ENCODE measurements around the gene HOXA13.

The HOXA13 gene

DNA sequence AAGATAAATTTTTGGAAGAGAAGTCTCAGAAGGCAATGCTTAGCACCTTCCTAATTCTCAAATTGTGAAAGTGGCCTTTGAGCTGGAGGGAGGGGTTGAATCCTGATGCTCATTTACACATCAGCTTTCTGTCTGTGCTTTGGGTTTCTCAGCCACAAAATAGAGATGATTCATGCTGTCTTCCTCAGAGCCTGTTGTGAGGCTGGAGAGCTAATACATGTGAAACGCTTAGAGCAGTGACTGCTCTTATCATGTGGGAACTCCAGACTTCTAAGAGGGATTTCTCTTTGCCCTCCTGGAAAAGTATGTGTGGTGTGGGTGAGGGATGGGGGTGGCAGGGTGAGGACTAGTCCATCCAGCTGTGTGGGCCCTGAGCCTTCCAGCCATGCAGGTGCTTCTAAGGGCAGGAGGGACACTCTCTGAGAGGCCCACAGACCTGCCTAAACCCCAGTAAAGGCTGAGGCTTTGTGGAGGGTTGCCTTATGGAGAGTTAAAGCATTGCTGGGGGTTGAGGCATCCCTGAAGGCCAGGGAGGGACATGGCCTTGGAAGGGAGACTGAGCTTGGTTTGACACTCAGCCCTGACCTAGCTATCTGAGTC, 37.9 kb upstream of the HOXA13 start:
- no peak for DNase-seq (ENCODE audit: extremely low read depth in 1 of 2, low read depth in 1 of 2)

DNA sequence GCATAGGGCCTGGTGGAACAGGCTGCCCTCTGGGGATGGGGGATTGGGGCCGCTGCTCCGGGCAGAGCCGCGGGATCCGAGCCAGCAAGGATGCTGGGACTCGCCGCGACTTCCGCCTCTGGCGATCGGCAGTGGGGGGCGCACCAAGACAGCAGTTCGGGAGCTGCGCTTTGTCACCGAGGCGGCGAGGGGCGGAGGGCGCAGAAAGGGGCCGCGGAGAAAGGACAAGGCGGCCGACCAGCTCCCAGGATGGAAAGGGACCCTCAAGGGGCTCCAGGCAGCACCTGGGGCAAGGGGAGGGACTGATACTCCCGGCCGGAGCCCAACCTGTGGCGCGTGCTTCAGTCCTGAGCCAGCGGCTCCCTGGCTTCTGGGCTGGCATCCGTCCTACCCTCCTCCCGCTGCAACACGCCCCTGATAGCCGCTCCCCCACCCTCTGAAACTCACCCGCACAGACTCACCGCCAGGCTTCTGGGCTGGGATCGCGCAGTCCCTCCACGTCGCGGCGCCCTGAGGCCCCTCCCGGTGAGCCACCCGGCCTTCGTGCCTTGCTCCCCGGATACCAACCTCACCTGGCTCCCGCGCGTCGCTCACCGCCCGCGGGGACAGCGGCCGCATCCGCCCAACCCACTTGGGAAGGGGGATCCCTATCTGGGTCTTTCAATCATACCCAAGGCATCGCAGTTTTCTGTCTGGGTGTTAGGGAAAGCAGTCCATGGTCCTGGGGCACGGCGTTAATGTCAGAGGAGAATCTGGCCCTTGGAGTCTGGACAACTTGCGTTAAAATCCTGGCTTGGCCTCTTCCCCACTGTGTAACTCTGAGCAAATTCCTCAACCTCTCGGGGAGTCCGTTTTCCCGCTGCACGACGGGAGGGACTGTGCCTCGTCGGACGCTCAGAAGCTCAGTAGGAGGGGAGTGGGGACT, 35.8 kb upstream of the HOXA13 start:
- DNase-seq (ENCODE audit: extremely low read depth in 1 of 2, low read depth in 1 of 2) = no peak

GRCh38 chr7:27229448-27229847, 29.6 kb upstream of the HOXA13 start:
- no peak for DNase-seq (ENCODE audit: extremely low read depth in 1 of 2, low read depth in 1 of 2)

DNA sequence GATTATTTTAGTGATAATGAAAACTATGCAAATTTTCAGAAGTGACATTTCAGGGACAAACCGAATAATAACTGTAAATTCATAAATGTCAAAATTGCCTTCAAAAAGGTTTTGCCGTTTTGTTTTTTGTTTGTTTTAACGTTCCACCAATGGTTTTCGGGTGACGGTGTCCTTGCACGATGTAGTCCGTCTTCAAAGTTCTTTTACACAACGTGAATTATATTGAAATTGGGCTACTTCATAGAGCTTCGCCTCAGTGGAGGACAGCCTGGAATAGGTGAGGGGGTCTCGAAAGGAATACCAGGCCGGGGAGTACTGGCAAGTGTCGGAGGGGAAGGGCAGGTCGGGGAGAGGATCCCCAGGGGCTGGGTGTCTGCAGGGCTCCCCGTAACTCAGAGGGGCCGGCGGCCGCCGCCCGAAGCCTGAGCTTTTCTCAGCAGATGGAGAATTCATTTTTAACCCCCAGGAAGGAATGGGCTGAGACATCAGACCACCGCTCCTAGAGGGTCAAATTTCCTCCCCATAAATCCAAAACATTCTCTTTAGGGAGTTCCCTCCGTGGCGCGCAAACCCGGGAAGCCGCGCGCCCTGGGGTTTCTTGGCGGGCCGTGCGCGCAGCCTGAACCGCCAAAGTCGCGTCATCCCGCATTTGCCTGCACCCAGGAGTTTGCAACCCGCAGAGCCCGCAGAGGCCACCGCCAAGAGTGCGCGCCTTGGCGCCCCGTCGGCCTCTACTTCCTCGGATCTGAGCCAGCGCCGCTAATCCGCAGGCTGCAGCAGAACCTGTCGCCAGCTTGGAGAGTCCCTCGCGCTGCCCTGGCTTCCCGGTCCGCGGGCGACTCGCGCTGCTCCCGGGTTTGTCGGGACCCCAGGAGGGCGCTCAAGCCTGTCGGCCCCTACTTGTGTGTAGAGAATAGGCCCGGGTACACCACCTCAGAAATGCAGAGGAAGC, 25.4 kb upstream of the HOXA13 start:
- no peak for DNase-seq (ENCODE audit: extremely low read depth in 1 of 2, low read depth in 1 of 2)

- no peak for DNase-seq (ENCODE audit: extremely low read depth in 1 of 2, low read depth in 1 of 2)
These were observed 24.2 kb upstream of the HOXA13 start for GRCh38 chr7:27223941-27224575.

GRCh38 chr7:27221201-27221797, 21.4 kb upstream of the HOXA13 start:
- no peak for DNase-seq (ENCODE audit: extremely low read depth in 1 of 2, low read depth in 1 of 2)

DNA sequence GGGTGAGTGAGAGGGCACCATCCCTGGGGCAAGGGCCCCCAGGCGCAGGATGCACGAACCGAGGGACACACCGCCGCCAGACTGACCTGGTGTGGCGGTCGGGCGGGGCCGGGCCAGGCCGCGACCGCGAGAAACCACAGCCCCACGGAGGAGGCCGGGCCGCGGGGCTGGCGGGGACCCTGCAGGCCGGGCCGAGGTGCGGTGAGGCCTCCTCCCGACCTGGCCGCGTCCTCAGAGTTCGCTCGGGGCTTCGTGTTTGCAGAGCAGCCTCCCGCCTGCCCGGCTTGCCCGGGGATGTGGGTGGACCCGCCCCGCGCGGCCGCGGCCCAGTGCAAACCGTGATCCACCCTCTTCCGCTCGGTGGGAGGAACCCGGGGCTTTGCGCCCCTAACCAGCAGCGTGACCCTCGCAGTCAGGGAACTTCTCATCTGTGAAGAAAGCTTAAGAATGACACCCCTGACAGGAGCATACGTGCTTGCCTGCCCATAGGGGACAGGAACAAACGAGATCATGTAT, 20.6 kb upstream of the HOXA13 start:
- no peak for DNase-seq (ENCODE audit: extremely low read depth in 1 of 2, low read depth in 1 of 2)

DNA sequence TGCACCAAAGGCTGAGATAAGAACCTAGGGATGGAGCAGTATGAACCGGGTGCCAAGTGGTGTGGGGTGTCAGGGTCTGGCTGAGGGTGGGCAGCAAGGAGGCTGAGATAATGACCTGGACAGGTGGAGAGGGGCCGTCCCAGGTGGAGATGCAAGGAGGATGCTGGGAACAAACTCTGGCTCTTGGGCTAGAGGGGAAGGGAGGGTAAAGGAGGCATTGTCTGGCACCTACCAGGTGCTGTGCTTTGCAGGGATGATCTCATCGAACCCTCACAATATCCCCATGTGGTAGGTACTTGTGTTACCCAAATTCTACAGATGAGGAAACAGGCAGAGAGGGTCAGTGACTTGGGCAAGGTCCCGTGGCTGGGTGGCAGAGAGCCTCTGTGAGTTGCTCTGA, 19.9 kb upstream of the HOXA13 start:
- no peak for DNase-seq (ENCODE audit: extremely low read depth in 1 of 2, low read depth in 1 of 2)

DNA sequence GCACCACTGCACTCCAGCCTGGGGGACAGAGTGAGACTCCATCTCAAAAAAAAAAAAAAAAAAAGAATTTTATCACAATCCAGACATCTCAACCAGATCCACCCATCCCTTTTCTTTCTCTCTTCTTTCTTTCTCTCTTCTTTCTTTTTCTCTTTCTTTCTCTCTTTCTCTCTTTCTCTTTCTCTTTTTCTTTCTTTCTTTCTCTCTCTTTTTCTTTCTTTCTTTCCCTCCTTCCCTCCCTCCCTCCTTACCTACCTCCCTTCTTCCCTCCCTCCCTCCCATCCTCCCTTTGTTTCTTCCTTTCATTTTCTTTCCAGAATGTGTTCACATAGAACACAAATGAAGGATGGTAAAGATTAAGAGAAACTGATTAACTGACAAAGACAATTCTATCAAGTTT, 18.1 kb upstream of the HOXA13 start:
- no peak for DNase-seq (ENCODE audit: extremely low read depth in 1 of 2, low read depth in 1 of 2)

- DNase-seq (ENCODE audit: extremely low read depth in 1 of 2, low read depth in 1 of 2) = no peak
These were observed 15.5 kb upstream of the HOXA13 start for GRCh38 chr7:27215356-27215755.

DNA sequence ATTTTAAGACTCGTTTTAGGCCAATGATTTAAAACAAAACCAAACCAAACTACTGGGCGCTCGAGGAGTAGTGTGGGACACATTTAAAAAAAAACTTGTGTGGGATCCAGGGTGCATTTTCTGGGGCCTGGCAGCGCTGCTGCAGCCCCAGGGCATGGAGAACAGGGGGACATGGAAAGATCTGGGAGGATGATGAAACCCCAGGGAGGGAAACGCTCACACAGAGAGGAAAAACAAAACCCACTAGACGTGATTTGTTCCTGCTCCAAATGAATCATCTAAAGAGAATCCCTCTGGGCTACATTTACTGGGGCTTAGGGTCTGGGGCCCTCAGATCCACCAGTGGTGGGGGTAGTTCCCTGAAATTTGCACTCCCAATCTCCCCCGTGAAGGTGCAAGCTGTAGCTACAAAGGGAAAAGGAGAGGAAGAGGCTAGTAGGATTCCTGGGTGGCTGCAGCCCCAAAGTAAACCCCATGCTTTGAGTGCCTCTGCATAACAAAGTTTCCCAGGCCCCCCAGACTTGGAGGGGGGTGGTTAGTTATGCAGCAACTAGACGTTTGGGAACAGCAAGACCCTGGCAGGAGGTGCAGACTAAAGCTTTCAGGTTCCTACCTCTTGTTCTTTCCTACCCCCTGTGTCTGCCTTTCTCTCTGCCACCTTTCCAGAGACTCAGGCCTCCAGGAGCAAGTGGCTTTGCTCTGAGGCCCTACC, 14.5 kb upstream of the HOXA13 start:
- no peak for DNase-seq (ENCODE audit: extremely low read depth in 1 of 2, low read depth in 1 of 2)

GRCh38 chr7:27213433-27214238, 13.7 kb upstream of the HOXA13 start:
- DNase-seq (ENCODE audit: extremely low read depth in 1 of 2, low read depth in 1 of 2) = no peak

- DNase-seq (ENCODE audit: extremely low read depth in 1 of 2, low read depth in 1 of 2) = no peak
These were observed 12.9 kb upstream of the HOXA13 start for GRCh38 chr7:27212497-27213432.

GRCh38 chr7:27211764-27212204, 11.9 kb upstream of the HOXA13 start:
- DNase-seq (ENCODE audit: extremely low read depth in 1 of 2, low read depth in 1 of 2) = no peak

DNA sequence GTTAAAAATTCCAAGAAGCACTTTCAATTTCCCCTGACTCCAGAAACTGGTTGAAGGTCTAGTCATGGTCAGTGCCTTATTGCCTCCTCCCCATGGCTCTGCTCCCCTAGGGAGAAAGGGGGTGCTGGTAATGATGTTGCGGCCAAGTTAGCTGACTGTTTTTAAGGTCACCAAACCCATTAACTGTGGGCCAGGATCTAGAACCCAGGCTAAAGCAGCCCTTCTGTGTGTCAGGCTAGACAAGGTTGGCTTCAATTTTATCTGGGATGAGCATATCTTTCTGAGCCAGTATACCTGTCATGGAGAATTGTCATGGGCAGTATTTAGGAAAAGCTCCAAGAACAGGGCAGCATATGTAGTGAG, 11.2 kb upstream of the HOXA13 start:
- no peak for DNase-seq (ENCODE audit: extremely low read depth in 1 of 2, low read depth in 1 of 2)

DNA sequence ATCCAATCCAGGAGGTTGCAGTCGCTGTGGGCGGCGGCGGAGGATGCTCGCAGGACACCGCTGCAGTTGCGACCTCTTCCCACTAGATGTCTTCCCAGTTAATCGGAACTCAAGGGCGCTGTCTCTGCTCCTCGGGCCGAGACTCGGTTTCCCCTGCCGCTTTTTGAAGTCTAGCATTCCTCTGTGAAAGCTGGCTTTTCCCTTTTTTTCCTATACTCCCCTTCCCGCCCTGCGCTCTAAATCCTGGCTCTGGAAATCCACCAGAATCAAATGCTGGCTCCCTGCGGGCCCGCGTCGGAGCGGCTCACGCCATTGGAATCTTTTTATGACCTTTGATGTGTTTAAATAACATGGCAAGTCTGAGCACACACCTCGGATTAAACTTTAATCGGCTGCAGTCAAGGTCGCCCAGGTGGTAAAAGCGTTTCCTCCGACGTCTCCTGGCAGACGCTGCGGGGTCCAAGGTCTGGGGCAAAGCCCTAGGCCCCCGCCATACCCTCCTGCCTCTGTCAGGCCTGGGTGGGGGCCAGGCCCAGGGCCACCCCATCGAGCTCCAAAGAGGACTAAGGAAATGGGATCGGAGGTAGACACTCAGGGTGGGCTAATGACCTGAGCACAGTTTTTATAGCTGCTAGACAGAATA, 10.7 kb upstream of the HOXA13 start:
- DNase-seq (ENCODE audit: extremely low read depth in 1 of 2, low read depth in 1 of 2) = no peak

DNA sequence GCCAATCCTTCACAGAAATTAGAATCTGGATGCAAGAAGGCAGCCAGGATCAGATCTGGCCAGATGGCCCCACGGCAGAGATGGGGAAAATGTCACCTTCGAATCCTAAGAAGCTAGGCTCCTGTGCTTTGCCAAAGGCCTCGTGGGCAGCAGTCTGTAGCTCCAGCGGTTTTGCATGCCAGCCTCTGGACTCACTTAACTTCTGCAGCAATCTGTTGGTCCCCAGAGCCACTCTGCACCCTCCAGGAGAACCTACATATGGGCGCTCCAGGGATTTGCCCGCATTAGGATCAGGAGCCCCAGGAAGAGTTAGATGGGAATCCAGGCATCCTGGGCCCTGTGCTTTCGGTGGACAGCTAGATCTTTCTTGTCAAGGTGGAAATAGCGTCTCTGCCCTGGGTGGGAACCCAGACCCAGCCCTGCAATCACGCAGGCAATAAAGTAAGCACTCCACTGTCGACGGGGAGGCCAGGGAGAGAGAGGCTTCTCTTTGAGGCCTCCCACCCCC, 10.1 kb upstream of the HOXA13 start:
- DNase-seq (ENCODE audit: extremely low read depth in 1 of 2, low read depth in 1 of 2) = no peak
